ENCODE results near the gene PTPN4. TPM values are rescaled to one million over a fixed set of nuclear protein-coding genes. Genes with fewer than 3 reads are reported as not detected.

The PTPN4 gene
- total RNA-seq, 1 experiment from 2014 or later: 60.7 TPM

DNA sequence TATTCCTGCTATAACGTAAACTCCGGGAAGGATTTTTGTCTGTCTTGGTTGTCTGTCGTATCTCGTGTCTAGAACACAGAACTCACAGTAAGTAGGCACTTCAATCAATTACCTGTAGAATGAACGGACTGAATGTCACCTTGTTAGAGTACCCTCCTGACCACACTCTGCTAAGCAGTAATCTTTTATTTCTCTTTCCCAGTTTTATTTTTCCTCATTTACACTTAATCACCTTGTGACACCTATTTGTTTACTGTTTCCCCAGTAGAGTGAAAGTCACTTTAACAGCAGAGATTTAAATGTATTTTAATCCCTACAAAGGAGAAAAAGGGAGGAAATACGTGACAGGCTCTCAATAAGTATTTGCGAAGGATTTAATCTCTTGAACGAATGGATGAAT, 252.6 kb downstream of the PTPN4 start:
- DNase-seq: no peak
- H3K9me2 ChIP-seq (ENCODE audit: insufficient read depth): no peaks in the 10 kb centered on the region
- no peak for TF ChIP-seq EZH2 (IDR thresholded peaks at IDR 0.05; ENCODE audit: low read depth)
- TF ChIP-seq, protein P1, sequence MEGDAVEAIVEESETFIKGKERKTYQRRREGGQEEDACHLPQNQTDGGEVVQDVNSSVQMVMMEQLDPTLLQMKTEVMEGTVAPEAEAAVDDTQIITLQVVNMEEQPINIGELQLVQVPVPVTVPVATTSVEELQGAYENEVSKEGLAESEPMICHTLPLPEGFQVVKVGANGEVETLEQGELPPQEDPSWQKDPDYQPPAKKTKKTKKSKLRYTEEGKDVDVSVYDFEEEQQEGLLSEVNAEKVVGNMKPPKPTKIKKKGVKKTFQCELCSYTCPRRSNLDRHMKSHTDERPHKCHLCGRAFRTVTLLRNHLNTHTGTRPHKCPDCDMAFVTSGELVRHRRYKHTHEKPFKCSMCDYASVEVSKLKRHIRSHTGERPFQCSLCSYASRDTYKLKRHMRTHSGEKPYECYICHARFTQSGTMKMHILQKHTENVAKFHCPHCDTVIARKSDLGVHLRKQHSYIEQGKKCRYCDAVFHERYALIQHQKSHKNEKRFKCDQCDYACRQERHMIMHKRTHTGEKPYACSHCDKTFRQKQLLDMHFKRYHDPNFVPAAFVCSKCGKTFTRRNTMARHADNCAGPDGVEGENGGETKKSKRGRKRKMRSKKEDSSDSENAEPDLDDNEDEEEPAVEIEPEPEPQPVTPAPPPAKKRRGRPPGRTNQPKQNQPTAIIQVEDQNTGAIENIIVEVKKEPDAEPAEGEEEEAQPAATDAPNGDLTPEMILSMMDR (conservative IDR thresholded peaks at IDR 0.05): no peak
- H3K9me3 ChIP-seq (ENCODE audit: insufficient read depth, low read depth): no peaks in the 10 kb centered on the region
- POLR2A ChIA-PET (ENCODE audit: unreplicated experiment): interaction anchor here (0.6 to 0.8 kb wide), 3 partner anchors 96 to 333 kb away, joined by 3 to 10 read pairs (median 7); partner anchors contain the start of gene TMEM177
- intact Hi-C loops (cut with micrococcal nuclease; ENCODE audit: unreplicated experiment): loop anchor here (1.0 to 10.0 kb wide), 5 partner anchors 96 to 310 kb away; partner anchors contain the start of gene PTPN4
- H3K79me2 ChIP-seq (ENCODE audit: low read depth): peaks cover 14% of the 10 kb centered on the region
- H3K27me3 ChIP-seq (ENCODE audit: insufficient read depth, low read depth): no peaks in the 10 kb centered on the region
- H3K36me3 ChIP-seq (ENCODE audit: low read depth): no peaks in the 10 kb centered on the region
- H4K20me1 ChIP-seq (ENCODE audit: insufficient read depth): no peaks in the 10 kb centered on the region; the same call in 1 of the 2 replicates
- peaks cover 23% of the 10 kb centered on the region for H3K4me1 ChIP-seq (replicated peaks; ENCODE audit: insufficient read depth)
- peak overlapping the region; percentile 88 for H3K27ac ChIP-seq
- H3K4me3 ChIP-seq: peak overlapping the region; percentile 82
- TSS peak; percentile 25 for BruUV-seq (replicated peaks)
- CTCF ChIA-PET: interaction anchor here (0.7 kb wide), 1 partner anchor 261 kb away, joined by 5 read pairs; no protein-coding TSS in a partner anchor
- 0 out of 2 replicates have a peak, but pooled peaks cover 13% of the 10 kb centered on the region for H3F3A ChIP-seq (ENCODE audit: insufficient read depth, low read depth)
- peak overlapping the region; percentile 91 for H3K4me2 ChIP-seq
- H2AFZ ChIP-seq: peak overlapping the region; percentile 71

DNA sequence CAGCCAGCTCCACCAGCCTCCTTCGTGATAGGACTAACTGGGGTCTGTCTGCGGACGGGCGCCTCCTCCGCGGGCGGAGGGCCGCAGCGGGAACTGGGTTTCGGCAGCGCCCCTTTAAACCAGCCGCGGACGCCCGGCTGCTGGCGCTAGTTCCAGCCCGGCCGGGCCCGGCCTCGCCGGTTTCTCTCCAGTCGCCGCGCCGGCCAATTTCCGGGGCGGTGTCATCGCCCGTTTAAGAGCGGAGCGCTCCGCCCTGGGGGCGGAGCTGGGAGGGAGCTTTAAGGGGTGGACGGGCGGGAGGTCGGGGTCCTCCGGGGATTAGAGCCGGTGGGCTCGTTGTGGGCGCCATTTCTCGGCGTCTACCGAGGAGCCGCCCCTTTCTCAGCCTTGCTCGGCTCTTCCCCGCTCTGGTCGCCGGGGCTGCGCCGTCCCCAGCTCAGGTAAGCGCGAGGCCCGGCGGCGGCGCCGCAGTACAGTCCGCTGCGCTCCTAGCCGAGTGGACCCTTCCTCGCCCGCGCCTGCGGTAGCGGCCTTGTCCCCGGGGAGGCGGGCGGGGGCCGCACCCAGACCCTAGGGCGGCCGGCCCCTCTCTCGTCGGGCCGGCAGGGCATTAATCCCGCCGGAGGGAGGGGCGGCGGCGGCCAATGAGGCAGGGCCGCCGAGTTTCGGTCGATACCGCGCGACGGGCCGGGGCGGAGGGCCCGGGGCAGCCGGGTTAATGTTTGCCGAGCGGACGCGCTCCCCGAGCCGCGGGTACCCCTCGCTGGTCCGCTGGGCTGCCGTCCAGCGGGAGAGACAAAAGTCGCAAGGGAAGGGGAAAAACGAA, 253.3 kb downstream of the PTPN4 start, which contains the start of gene EPB41L5:
Gene EPB41L5, plus strand, starts transcription at position 307 of the 826 bp plus-strand sequence. CDS start 6,008 bp downstream, outside the sequence.
- POLR2A ChIA-PET (ENCODE audit: unreplicated experiment): interaction anchor here (0.6 to 0.8 kb wide), 4 partner anchors 51 to 334 kb away, joined by 3 to 10 read pairs (median 6); partner anchors contain the start of gene TMEM177
- BruUV-seq (replicated peaks): no TSS peak
- TF ChIP-seq EZH2 (IDR thresholded peaks at IDR 0.05; ENCODE audit: low read depth): no peak
- TF ChIP-seq, protein P1 (conservative IDR thresholded peaks at IDR 0.05): no peak
- peaks cover 24% of the 10 kb centered on the region for H3K4me1 ChIP-seq (replicated peaks; ENCODE audit: insufficient read depth)
- peak within 1 kb of the TSS; percentile 82 for H3K4me3 ChIP-seq
- no peaks in the 10 kb centered on the region; the same call in 1 of the 2 replicates for H4K20me1 ChIP-seq (ENCODE audit: insufficient read depth)
- H3K4me2 ChIP-seq: peak within 1 kb of the TSS; percentile 91
- no peaks in the 10 kb centered on the region for H3K27me3 ChIP-seq (ENCODE audit: insufficient read depth, low read depth)
- H2AFZ ChIP-seq: peak within 1 kb of the TSS; percentile 71
- no peaks in the 10 kb centered on the region for H3K9me2 ChIP-seq (ENCODE audit: insufficient read depth)
- CTCF ChIA-PET: interaction anchor here (0.6 to 0.7 kb wide), 3 partner anchors 156 to 252 kb away, joined by 3 to 4 read pairs (median 3); partner anchors contain the start of gene TMEM185B
- intact Hi-C loops (cut with micrococcal nuclease; ENCODE audit: unreplicated experiment): loop anchor here (1.0 to 10.0 kb wide), 5 partner anchors 96 to 311 kb away; partner anchors contain the start of gene PTPN4
- peak; percentile 88 to 95 for DNase-seq
- peaks cover 14% of the 10 kb centered on the region for H3K79me2 ChIP-seq (ENCODE audit: low read depth)
- 0 out of 2 replicates have a peak, but pooled peaks cover 13% of the 10 kb centered on the region for H3F3A ChIP-seq (ENCODE audit: insufficient read depth, low read depth)
- no peaks in the 10 kb centered on the region for H3K36me3 ChIP-seq (ENCODE audit: low read depth)
- H3K9me3 ChIP-seq (ENCODE audit: insufficient read depth, low read depth): no peaks in the 10 kb centered on the region
- peak within 1 kb of the TSS; percentile 88 for H3K27ac ChIP-seq

DNA sequence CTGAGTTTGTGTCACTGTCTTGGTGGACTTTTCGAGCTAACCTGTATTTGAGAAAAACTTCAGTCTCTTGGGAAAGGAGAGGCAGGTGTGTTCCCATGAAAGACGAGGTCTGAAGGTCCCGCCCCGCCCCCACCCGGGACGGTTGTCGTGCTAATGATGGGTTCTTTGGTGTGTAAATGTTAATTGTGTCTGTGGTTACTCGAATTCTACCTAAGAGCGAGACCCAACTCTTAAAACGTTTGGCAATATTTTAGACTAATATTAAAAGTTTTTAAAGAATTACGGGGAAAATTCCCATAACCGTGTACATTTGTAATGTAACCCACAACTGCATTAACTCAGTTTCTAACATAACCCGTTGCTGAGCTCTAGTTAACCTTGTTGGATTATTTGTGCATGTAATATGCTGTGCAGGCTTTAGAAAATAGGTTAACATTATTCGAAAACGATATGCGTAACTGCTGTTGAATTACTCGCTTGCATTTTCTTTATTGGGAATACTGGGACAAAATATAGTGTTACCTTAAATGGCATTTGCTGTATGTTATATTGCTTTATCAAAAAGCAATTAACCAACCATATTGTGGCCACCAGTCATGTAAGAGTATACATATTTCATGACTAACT, 254.0 kb downstream of the PTPN4 start:
- H3K4me3 ChIP-seq: peak overlapping the region; percentile 82
- BruUV-seq (replicated peaks): TSS peak; percentile 54
- peak overlapping the region; percentile 71 for H2AFZ ChIP-seq
- H4K20me1 ChIP-seq (ENCODE audit: insufficient read depth): no peaks in the 10 kb centered on the region; the same call in 1 of the 2 replicates
- no peaks in the 10 kb centered on the region for H3K36me3 ChIP-seq (ENCODE audit: low read depth)
- no peaks in the 10 kb centered on the region for H3K9me3 ChIP-seq (ENCODE audit: insufficient read depth, low read depth)
- peak overlapping the region; percentile 88 for H3K27ac ChIP-seq
- no peaks in the 10 kb centered on the region for H3K9me2 ChIP-seq (ENCODE audit: insufficient read depth)
- H3F3A ChIP-seq (ENCODE audit: insufficient read depth, low read depth): 0 out of 2 replicates have a peak, but pooled peaks cover 15% of the 10 kb centered on the region
- peaks cover 24% of the 10 kb centered on the region for H3K4me1 ChIP-seq (replicated peaks; ENCODE audit: insufficient read depth)
- ChIA-PET POLR2A (ENCODE audit: unreplicated experiment) (no interaction called here), CTCF (interaction anchor here (0.7 kb wide), 1 partner anchor 253 kb away, joined by 3 read pairs; no protein-coding TSS in a partner anchor)
- intact Hi-C loops (cut with micrococcal nuclease; ENCODE audit: unreplicated experiment): loop anchor here (2.0 to 10.0 kb wide), 4 partner anchors 95 to 311 kb away; no protein-coding TSS in a partner anchor
- no peaks in the 10 kb centered on the region for H3K27me3 ChIP-seq (ENCODE audit: insufficient read depth, low read depth)
- H3K4me2 ChIP-seq: peak overlapping the region; percentile 91
- DNase-seq: peak in 1 of 2 experiments; percentile 45
- no peak for TF ChIP-seq EZH2 (IDR thresholded peaks at IDR 0.05; ENCODE audit: low read depth)
- TF ChIP-seq, protein P1 (conservative IDR thresholded peaks at IDR 0.05): no peak
- peaks cover 14% of the 10 kb centered on the region for H3K79me2 ChIP-seq (ENCODE audit: low read depth)

All from PC-9 (cell line).